ENCODE measurements around the gene SELENOO. TPM values are rescaled to one million over a fixed set of nuclear protein-coding genes. Genes with fewer than 3 reads are reported as not detected.

The SELENOO gene
- total RNA-seq, 1 experiment from 2014 or later, result 29.6 TPM

DNA sequence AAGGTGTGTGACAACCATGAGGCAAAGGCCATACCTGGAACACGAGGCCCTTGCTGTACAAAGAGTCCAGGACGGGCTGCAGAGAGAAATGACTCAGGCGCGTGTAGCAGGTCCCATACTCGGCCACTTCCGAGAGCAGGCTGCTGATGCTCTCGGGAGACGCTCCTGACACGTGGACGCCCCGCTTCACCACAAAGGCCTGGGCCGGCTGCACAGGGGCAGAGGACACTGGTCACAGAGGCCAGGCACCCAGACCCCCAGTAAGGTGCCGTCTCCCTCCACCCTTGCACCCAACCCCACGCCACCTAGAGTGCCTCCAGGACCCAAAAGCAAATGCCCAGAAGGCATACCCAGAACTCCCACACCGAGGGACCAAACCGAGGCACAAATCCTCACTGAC is 28.6 kb downstream of the SELENOO start:
- H3K4me2 ChIP-seq (ENCODE audit: low read length), result no peak overlapping the region
- DNase-seq (ENCODE audit: low read depth, low spot score) (no peak), ATAC-seq (no peak)
- no peak overlapping the region for H3K9ac ChIP-seq (ENCODE audit: low read length)
- no peaks in the 10 kb centered on the region for H3K9me2 ChIP-seq (ENCODE audit: insufficient read depth)
- TF ChIP-seq ZNF274 (IDR thresholded peaks at IDR 0.05; ENCODE audit: low read depth, low read length) (no peak), RAD21 (IDR thresholded peaks at IDR 0.05; ENCODE audit: low read depth) (no peak), SP1 (IDR thresholded peaks at IDR 0.05; ENCODE audit: low read depth) (no peak), CEBPB (IDR thresholded peaks at IDR 0.05; ENCODE audit: low read depth) (no peak), EZH2phosphoT487 (IDR thresholded peaks at IDR 0.05; ENCODE audit: borderline replicate concordance) (no peak), POLR2A (IDR thresholded peaks at IDR 0.05; ENCODE audit: borderline replicate concordance, extremely low read depth, insufficient read depth, insufficient read length) (no peak), MAX (IDR thresholded peaks at IDR 0.05) (no peak), ELF1 (IDR thresholded peaks at IDR 0.05; ENCODE audit: borderline replicate concordance, low read depth) (no peak)
- no peaks in the 10 kb centered on the region; a peak in 1 of 4 replicates for H3K9me3 ChIP-seq (ENCODE audit: control insufficient read depth in 1 of 2, insufficient read depth in 1 of 2, low read depth in 1 of 2, low read length in 2 of 2)
- H3K4me1 ChIP-seq (ENCODE audit: control insufficient read depth in 1 of 2, insufficient read depth in 2 of 2, low read length in 2 of 2), result no peaks in the 10 kb centered on the region
- no TSS peak for BruUV-seq (replicated peaks)
- H3K27ac ChIP-seq (ENCODE audit: low read depth, low read length), result no peak overlapping the region
- no peak overlapping the region for H2AFZ ChIP-seq (ENCODE audit: low read depth, low read length, poor library complexity, severe bottlenecking)
- H3K4me3 ChIP-seq (replicated peaks in 1 of 2; ENCODE audit: low read depth in 1 of 2, low read length in 2 of 2), result no peak overlapping the region
- H3K36me3 ChIP-seq (ENCODE audit: control insufficient read depth in 1 of 2, insufficient read depth in 2 of 2, low read length in 2 of 2), result peaks cover 2 to 7% of the 10 kb centered on the region in 2 experiments; a peak in 2 of 4 replicates
- H3K79me2 ChIP-seq (ENCODE audit: insufficient read depth, low read length), result peaks cover 25% of the 10 kb centered on the region
- POLR2A ChIA-PET, result no interaction called here
- no peaks in the 10 kb centered on the region for H3K27me3 ChIP-seq (ENCODE audit: insufficient read depth, low read length)
- RAD21 ChIA-PET (ENCODE audit: low non-redundant PET in 1 of 2, low total read pairs in 2 of 2, uncharacterized antibody in 2 of 2, unreplicated experiment in 2 of 2), result no interaction called here
- CTCF ChIA-PET, result no interaction called here
- H4K20me1 ChIP-seq (ENCODE audit: insufficient read depth), result no peaks in the 10 kb centered on the region
- intact Hi-C loops (cut with micrococcal nuclease), result no loop called here

DNA sequence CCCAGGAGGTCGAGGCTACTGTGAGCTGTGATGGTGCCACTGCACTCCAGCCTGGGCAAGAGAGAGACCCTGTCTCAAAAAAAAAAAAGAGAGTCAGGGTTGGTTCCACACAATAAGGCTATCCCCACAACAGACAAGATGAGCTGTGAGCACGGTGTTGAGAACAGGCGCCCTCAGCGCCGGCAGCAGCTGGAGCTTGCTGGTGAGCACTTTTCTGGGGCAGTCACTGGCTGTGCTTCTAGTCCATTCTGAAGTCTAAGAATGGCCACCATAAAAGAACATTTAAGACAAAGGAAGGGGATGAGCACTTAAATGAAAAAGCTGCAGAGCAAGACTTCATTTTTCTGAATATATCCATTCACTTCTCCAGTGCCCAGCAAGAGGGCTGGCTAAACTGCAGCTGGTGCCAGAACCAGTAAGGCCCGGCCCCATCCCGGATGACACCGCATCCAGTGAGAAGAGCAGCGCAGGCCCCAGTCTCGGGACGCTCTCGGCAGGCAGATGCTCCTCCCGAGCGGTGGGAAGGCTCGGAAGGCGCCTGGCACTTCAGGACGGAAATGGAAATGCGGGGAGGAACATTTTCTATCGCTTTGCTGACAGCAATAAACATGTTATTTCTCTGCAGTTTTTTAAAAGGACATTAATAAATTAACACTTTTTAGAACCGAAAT is 31.8 kb downstream of the SELENOO start:
- ChIA-PET POLR2A (no interaction called here), RAD21 (ENCODE audit: low non-redundant PET in 1 of 2, low total read pairs in 2 of 2, uncharacterized antibody in 2 of 2, unreplicated experiment in 2 of 2) (interaction anchor here in 1 of 2 experiments (0.6 kb wide), 1 partner anchor 36 kb away, joined by 3 read pairs; no protein-coding TSS in a partner anchor), CTCF (no interaction called here)
- Histone ChIP-seq H3K4me3 (replicated peaks in 1 of 2; ENCODE audit: low read depth in 1 of 2, low read length in 2 of 2) (no peak overlapping the region), H2AFZ (ENCODE audit: low read depth, low read length, poor library complexity, severe bottlenecking) (no peak overlapping the region), H3K27me3 (ENCODE audit: insufficient read depth, low read length) (no peaks in the 10 kb centered on the region), H3K4me1 (ENCODE audit: control insufficient read depth in 1 of 2, insufficient read depth in 2 of 2, low read length in 2 of 2) (no peaks in the 10 kb centered on the region), H3K9me3 (ENCODE audit: control insufficient read depth in 1 of 2, insufficient read depth in 1 of 2, low read depth in 1 of 2, low read length in 2 of 2) (peaks cover 0 to 4% of the 10 kb centered on the region in 2 experiments; a peak in 1 of 4 replicates), H3K9ac (ENCODE audit: low read length) (no peak overlapping the region), H3K4me2 (ENCODE audit: low read length) (no peak overlapping the region), H4K20me1 (ENCODE audit: insufficient read depth) (no peaks in the 10 kb centered on the region), H3K36me3 (ENCODE audit: control insufficient read depth in 1 of 2, insufficient read depth in 2 of 2, low read length in 2 of 2) (peaks cover 0 to 8% of the 10 kb centered on the region in 2 experiments; a peak in 1 of 4 replicates), H3K27ac (ENCODE audit: low read depth, low read length) (no peak overlapping the region), H3K79me2 (ENCODE audit: insufficient read depth, low read length) (peaks cover 57% of the 10 kb centered on the region), H3K9me2 (ENCODE audit: insufficient read depth) (no peaks in the 10 kb centered on the region)
- ATAC-seq, result no peak
- BruUV-seq (replicated peaks), result no TSS peak
- TF ChIP-seq SP1 (IDR thresholded peaks at IDR 0.05; ENCODE audit: low read depth), result no peak
- TF ChIP-seq ELF1 (IDR thresholded peaks at IDR 0.05; ENCODE audit: borderline replicate concordance, low read depth), result no peak
- TF ChIP-seq MAX (IDR thresholded peaks at IDR 0.05), result no peak
- TF ChIP-seq YY1 (IDR thresholded peaks at IDR 0.05; ENCODE audit: extremely low read depth, insufficient replicate concordance, low read depth, low read length), result no peak
- no peak for TF ChIP-seq EGR1 (IDR thresholded peaks at IDR 0.05; ENCODE audit: low read depth)
- TF ChIP-seq REST (IDR thresholded peaks at IDR 0.05; ENCODE audit: low read depth), result no peak
- no peak for TF ChIP-seq JUND (IDR thresholded peaks at IDR 0.05)
- no peak for TF ChIP-seq FOSL1 (IDR thresholded peaks at IDR 0.05; ENCODE audit: low read depth)
- intact Hi-C loops (cut with micrococcal nuclease), result no loop called here
- DNase-seq (ENCODE audit: low read depth, low spot score), result no peak

Measured in HCT116 (cell line).